Activated B cell treated with CpG ODN at 0.5 μM for 24 hours (primary cell): Measurements from ENCODE around the gene ANKS1B. TPM values are rescaled to one million over a fixed set of nuclear protein-coding genes. Genes with fewer than 3 reads are reported as not detected.

Experiments used
- ATAC-seq: fragments of 200-7000 bp; cut with Tn5 transposase; one replicate; pipeline ENCODE4 v1.10.0; 2021; ENCODE audit warnings: low read depth, mild to moderate bottlenecking, moderate library complexity
- CTCF ChIA-PET: fragments of 350-600 bp; sonication (Branson Sonifier 250); formaldehyde crosslinking; loops from one replicate; lab custom pipeline; 2021; ENCODE audit warnings: antibody characterized with exemption; lab: Charles Lee
- POLR2A ChIA-PET: fragments of 350-600 bp; sonication (Branson Sonifier 250); formaldehyde crosslinking; loops from one replicate; lab custom pipeline; 2021; ENCODE audit warnings: antibody characterized with exemption; lab: Charles Lee
- DNase-seq: peaks from one replicate; pipeline ENCODE4 v3.0.0; 2022
- H3K27ac Mint-ChIP-seq: one replicate; pipeline ENCODE4 v1.8.0; 2020; ENCODE audit warnings: mixed read lengths
- H3K27me3 Mint-ChIP-seq: one replicate; pipeline ENCODE4 v1.8.0; 2021; ENCODE audit warnings: mixed read lengths
- H3K36me3 Mint-ChIP-seq: one replicate; pipeline ENCODE4 v1.8.0; 2021; ENCODE audit warnings: low read depth, mixed read lengths
- H3K4me1 Mint-ChIP-seq: one replicate; pipeline ENCODE4 v1.8.0; 2021; ENCODE audit warnings: mixed read lengths
- H3K4me3 Mint-ChIP-seq: one replicate; pipeline ENCODE4 v1.8.0; 2020; ENCODE audit warnings: mild to moderate bottlenecking, mixed read lengths
- H3K9me3 Mint-ChIP-seq: one replicate; pipeline ENCODE4 v1.8.0; 2020; ENCODE audit warnings: mixed read lengths
- CTCF ChIP-seq: fragments of 200-600 bp; IDR thresholded peaks from one replicate; pipeline ENCODE4 v1.8.0; 2022; ENCODE audit warnings: antibody characterized with exemption, mild to moderate bottlenecking
- intact Hi-C: fragments of 100-400 bp; cut with micrococcal nuclease; formaldehyde crosslinking; loops from one replicate; pipeline ENCODE4 v1.15.1; 2024
- total RNA-seq: library from RNA; stranded (reverse); gene quantifications from 2 replicates; pipeline ENCODE4 v1.2.3, GENCODE V29; 2022

Gene ANKS1B
- total RNA-seq, 1 donor from 2014 or later: not detected

- peaks cover 42% of the 10 kb centered on the region for H3K27me3 Mint-ChIP-seq
- H3K4me3 Mint-ChIP-seq: no peak overlapping the region
- no peaks in the 10 kb centered on the region for H3K36me3 Mint-ChIP-seq
- TF ChIP-seq CTCF: no peak
- ChIA-PET CTCF (no interaction called here), POLR2A (no interaction called here)
- DNase-seq (no peak), ATAC-seq (no peak)
- H3K27ac Mint-ChIP-seq: no peak overlapping the region
- intact Hi-C loops: no loop called here
- H3K9me3 Mint-ChIP-seq: peaks cover 2% of the 10 kb centered on the region
- no peaks in the 10 kb centered on the region for H3K4me1 Mint-ChIP-seq
Observed at GRCh38 chr12:98893675-98894411, 1090.9 kb downstream of the ANKS1B start.

GRCh38 chr12:98893126-98893674 is 1091.5 kb downstream of the ANKS1B start:
- Mint-ChIP-seq H3K4me3 (no peak overlapping the region), H3K27me3 (peaks cover 43% of the 10 kb centered on the region), H3K36me3 (no peaks in the 10 kb centered on the region), H3K4me1 (no peaks in the 10 kb centered on the region), H3K27ac (no peak overlapping the region), H3K9me3 (peaks cover 2% of the 10 kb centered on the region)
- ChIA-PET POLR2A (no interaction called here), CTCF (no interaction called here)
- ATAC-seq: no peak
- TF ChIP-seq CTCF: no peak
- intact Hi-C loops: no loop called here
- DNase-seq: no peak

DNA sequence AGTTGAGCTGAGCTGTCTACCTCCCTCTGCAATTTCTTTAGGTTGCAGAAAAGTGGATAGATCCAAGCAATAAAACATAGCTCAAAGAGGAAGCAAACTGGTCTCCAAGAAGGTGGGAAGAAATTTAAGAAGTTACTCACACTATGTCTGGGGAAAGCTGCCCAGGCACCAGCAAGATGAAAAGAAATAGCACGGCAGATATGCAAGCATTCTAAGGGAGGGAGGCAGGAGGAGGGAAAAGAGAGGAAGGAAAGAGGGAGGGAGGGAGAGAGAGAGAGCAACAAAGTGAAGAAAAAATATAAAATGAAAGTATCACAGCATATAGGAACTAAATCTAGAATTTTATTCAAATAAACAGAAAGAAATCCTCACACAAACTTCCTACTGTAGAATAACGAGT is 1099.0 kb downstream of the ANKS1B start:
- Mint-ChIP-seq H3K4me3 (no peak overlapping the region), H3K9me3 (no peaks in the 10 kb centered on the region), H3K27ac (no peak overlapping the region), H3K27me3 (peaks cover 4% of the 10 kb centered on the region), H3K4me1 (no peaks in the 10 kb centered on the region), H3K36me3 (no peaks in the 10 kb centered on the region)
- intact Hi-C loops: no loop called here
- POLR2A ChIA-PET: no interaction called here
- DNase-seq (no peak), ATAC-seq (no peak)
- TF ChIP-seq CTCF: no peak
- CTCF ChIA-PET: no interaction called here

DNA sequence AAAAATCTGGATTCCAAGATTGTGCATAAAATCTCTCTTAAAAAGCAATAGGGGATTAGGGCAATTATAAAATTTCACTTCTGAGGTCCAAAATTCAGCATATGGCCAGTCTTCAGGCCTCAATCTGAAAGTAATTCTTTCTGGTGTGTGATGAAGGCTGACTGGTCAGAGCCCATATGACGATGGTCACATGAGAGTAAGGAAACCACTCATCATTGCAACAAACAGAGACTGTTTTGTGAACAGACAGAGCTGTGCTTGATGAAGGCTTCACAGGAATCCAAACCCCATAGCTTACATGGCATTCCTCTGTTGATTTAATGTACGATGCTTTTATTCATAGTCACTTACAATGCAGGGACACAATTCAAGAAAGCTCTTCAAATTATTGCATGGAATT is 1101.5 kb downstream of the ANKS1B start:
- TF ChIP-seq CTCF: no peak
- Mint-ChIP-seq H3K4me3 (no peak overlapping the region), H3K4me1 (no peaks in the 10 kb centered on the region), H3K27ac (no peak overlapping the region), H3K9me3 (no peaks in the 10 kb centered on the region), H3K36me3 (no peaks in the 10 kb centered on the region), H3K27me3 (peaks cover 10% of the 10 kb centered on the region)
- intact Hi-C loops: no loop called here
- DNase-seq: no peak
- ChIA-PET POLR2A (no interaction called here), CTCF (no interaction called here)
- no peak for ATAC-seq

- H3K4me1 Mint-ChIP-seq: no peaks in the 10 kb centered on the region
- no peak overlapping the region for H3K27ac Mint-ChIP-seq
- ChIA-PET CTCF (no interaction called here), POLR2A (no interaction called here)
- H3K9me3 Mint-ChIP-seq: no peaks in the 10 kb centered on the region
- no peak for TF ChIP-seq CTCF
- H3K27me3 Mint-ChIP-seq: peaks cover 12% of the 10 kb centered on the region
- DNase-seq: no peak
- ATAC-seq: no peak
- H3K36me3 Mint-ChIP-seq: no peaks in the 10 kb centered on the region
- intact Hi-C loops: no loop called here
- no peak overlapping the region for H3K4me3 Mint-ChIP-seq
Observed at GRCh38 chr12:98882526-98882925, 1102.2 kb downstream of the ANKS1B start.
